HepG2 (cell line): Measurements from ENCODE around the gene LBR. TPM values are rescaled to one million over a fixed set of nuclear protein-coding genes. Genes with fewer than 3 reads are reported as not detected.
A peak's percentile ranks its signal among the peaks of the same experiment; 100 is the strongest.

Experiments used
- AGO1 ChIP-seq: fragments of 200-400 bp; formaldehyde crosslinking; IDR thresholded peaks from 2 replicates; pipeline ENCODE4 v1.6.1; 2017; ENCODE audit warnings: mild to moderate bottlenecking, low read depth, low read length, moderate library complexity; ENCODE audit not compliant: poor library complexity, severe bottlenecking
- EED ChIP-seq: sonication (generic); formaldehyde crosslinking; IDR thresholded peaks from 2 replicates; pipeline ENCODE4 v1.5.0; 2020; ENCODE audit warnings: mild to moderate bottlenecking, missing genetic modification reagents
- MEIS1 ChIP-seq: sonication (generic); formaldehyde crosslinking; IDR thresholded peaks from 2 replicates; pipeline ENCODE4 v1.9.0; 2021; ENCODE audit warnings: mild to moderate bottlenecking, missing genetic modification reagents, moderate library complexity, borderline replicate concordance
- MXI1 ChIP-seq: IDR thresholded peaks from 3 replicates; pipeline ENCODE4 v1.6.1; 2012; ENCODE audit warnings: low read depth, low read length, inconsistent platforms, borderline replicate concordance
- ZNF329 ChIP-seq: sonication (generic); formaldehyde crosslinking; IDR thresholded peaks from 2 replicates; pipeline ENCODE4 v1.9.0; 2021; ENCODE audit warnings: low read depth, mild to moderate bottlenecking, missing genetic modification reagents
- ZNF350 ChIP-seq: sonication (generic); formaldehyde crosslinking; IDR thresholded peaks from 2 replicates; pipeline ENCODE4 v1.4.0; 2020; ENCODE audit warnings: mild to moderate bottlenecking, low read depth, missing genetic modification reagents, borderline replicate concordance
- ZNF460 ChIP-seq: sonication (generic); formaldehyde crosslinking; IDR thresholded peaks from 2 replicates; pipeline ENCODE4 v1.5.1; 2020; ENCODE audit warnings: missing genetic modification reagents, mild to moderate bottlenecking, borderline replicate concordance
- ZNF607 ChIP-seq: sonication (generic); formaldehyde crosslinking; IDR thresholded peaks from 2 replicates; pipeline ENCODE4 v1.5.1; 2020; ENCODE audit warnings: missing genetic modification reagents, mild to moderate bottlenecking, borderline replicate concordance
- ZNF720 ChIP-seq: sonication (generic); formaldehyde crosslinking; IDR thresholded peaks from 2 replicates; pipeline ENCODE4 v1.4.0; 2020; ENCODE audit warnings: missing genetic modification reagents
- polyA plus RNA-seq, 8 experiments: library from polyadenylated mRNA; depleted of rRNA in 3 of 8; stranded (reverse) in 7 of 8; unstranded in 1 of 8; fragments of >200 nt; fragmentation: Illumina TruSeq in 4 of 8; extraction: Trizol in 4 of 8; gene quantifications; 2 replicates each; pipeline versions ENCODE4 v1.2.1 to v1.2.3, GENCODE V29; 2011 to 2016; ENCODE audit warnings: low read depth in 4 of 8, missing spikeins in 1 of 8, mixed read lengths in 1 of 8; ENCODE audit not compliant: insufficient read depth in 1 of 8
- total RNA-seq, 5 experiments: library from RNA; depleted of rRNA; stranded (reverse); fragments of >200 nt; fragmentation: Illumina TruSeq; extraction: Trizol; gene quantifications; 2 replicates each; pipeline ENCODE4 v1.2.3, GENCODE V29; 2016; ENCODE audit warnings: low read depth in 1 of 5
- TF ChIP-seq, protein P1 (sequence below): sonication (generic); formaldehyde crosslinking; IDR thresholded peaks from 2 replicates; pipeline ENCODE4 v1.4.0; 2020; ENCODE audit warnings: mild to moderate bottlenecking, missing genetic modification reagents
- TF ChIP-seq, protein P2 (sequence below): sonication (generic); formaldehyde crosslinking; IDR thresholded peaks from 2 replicates; pipeline ENCODE4 v1.4.0; 2020; ENCODE audit warnings: mild to moderate bottlenecking, missing genetic modification reagents
- TF ChIP-seq, protein P3 (sequence below), 2 experiments: sonication (generic) in 1 of 2; formaldehyde crosslinking in 1 of 2; IDR thresholded peaks; 2 replicates each; pipeline versions ENCODE4 v1.4.0 to v1.6.1; 2016 to 2020; ENCODE audit warnings: borderline replicate concordance in 1 of 2, low read depth in 1 of 2, mild to moderate bottlenecking in 1 of 2, missing genetic modification reagents in 1 of 2
- TF ChIP-seq, protein P4 (sequence below): sonication (generic); formaldehyde crosslinking; conservative IDR thresholded peaks from 2 replicates; pipeline ENCODE4 v1.4.0; 2020; ENCODE audit warnings: missing genetic modification reagents

The LBR gene
- total and polyA plus RNA-seq, 2 of the 13 experiments (the other 11 are each of a cell fraction or from before 2014, with no cell fraction given) = 38.9 to 76.7 TPM

DNA sequence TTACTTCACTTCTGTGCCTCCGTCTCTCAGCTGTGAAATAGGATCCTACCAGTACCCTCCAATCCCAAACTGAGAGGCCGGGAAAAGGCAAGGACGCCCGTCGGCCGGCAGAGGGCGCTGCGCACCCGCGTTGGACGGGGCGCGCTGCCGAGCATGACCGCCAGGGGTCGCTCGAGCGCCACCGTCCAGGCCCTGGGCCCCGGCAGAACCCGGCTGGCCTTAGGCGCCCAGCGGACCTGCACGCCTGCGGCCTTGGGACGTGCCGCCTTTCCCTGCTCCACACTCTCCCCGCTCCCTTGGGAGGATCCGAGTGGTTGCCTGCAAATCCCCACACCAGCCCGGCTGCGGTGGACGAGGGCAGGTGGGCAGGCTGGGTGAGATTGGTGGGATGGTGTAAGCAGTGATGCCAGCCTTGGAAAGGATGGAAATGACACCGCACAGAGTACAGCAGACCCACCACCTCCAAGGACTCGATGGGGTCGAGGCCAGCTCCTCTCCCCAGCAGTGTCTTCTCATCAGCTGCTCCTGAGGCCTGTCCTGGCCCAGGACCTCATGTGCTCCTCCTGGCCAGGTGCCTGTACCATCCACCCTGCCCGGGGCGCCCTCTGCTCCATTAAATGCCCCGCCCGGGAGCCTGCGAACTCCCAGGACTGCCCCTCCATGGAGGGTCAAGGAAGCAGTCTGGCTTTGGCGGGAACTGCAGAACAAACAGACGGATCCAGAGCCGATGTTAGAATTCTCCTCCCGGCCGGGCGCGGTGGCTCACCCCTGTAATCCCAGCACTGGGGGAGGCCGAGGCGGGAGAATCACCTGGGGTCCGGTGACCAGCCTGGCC is 47.4 kb upstream of the LBR start (continued):
- TF ChIP-seq, protein P1, sequence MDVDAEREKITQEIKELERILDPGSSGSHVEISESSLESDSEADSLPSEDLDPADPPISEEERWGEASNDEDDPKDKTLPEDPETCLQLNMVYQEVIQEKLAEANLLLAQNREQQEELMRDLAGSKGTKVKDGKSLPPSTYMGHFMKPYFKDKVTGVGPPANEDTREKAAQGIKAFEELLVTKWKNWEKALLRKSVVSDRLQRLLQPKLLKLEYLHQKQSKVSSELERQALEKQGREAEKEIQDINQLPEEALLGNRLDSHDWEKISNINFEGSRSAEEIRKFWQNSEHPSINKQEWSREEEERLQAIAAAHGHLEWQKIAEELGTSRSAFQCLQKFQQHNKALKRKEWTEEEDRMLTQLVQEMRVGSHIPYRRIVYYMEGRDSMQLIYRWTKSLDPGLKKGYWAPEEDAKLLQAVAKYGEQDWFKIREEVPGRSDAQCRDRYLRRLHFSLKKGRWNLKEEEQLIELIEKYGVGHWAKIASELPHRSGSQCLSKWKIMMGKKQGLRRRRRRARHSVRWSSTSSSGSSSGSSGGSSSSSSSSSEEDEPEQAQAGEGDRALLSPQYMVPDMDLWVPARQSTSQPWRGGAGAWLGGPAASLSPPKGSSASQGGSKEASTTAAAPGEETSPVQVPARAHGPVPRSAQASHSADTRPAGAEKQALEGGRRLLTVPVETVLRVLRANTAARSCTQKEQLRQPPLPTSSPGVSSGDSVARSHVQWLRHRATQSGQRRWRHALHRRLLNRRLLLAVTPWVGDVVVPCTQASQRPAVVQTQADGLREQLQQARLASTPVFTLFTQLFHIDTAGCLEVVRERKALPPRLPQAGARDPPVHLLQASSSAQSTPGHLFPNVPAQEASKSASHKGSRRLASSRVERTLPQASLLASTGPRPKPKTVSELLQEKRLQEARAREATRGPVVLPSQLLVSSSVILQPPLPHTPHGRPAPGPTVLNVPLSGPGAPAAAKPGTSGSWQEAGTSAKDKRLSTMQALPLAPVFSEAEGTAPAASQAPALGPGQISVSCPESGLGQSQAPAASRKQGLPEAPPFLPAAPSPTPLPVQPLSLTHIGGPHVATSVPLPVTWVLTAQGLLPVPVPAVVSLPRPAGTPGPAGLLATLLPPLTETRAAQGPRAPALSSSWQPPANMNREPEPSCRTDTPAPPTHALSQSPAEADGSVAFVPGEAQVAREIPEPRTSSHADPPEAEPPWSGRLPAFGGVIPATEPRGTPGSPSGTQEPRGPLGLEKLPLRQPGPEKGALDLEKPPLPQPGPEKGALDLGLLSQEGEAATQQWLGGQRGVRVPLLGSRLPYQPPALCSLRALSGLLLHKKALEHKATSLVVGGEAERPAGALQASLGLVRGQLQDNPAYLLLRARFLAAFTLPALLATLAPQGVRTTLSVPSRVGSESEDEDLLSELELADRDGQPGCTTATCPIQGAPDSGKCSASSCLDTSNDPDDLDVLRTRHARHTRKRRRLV = no peak
- TF ChIP-seq, protein P2, sequence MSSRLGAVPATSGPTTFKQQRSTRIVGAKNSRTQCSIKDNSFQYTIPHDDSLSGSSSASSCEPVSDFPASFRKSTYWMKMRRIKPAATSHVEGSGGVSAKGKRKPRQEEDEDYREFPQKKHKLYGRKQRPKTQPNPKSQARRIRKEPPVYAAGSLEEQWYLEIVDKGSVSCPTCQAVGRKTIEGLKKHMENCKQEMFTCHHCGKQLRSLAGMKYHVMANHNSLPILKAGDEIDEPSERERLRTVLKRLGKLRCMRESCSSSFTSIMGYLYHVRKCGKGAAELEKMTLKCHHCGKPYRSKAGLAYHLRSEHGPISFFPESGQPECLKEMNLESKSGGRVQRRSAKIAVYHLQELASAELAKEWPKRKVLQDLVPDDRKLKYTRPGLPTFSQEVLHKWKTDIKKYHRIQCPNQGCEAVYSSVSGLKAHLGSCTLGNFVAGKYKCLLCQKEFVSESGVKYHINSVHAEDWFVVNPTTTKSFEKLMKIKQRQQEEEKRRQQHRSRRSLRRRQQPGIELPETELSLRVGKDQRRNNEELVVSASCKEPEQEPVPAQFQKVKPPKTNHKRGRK = 0 out of 2 replicates have a peak, but pooled peaks have one; percentile 16
- TF ChIP-seq ZNF607 (CRISPR knock-in tag) (no peak), ZNF350 (CRISPR knock-in tag) (peak; percentile 62), ZNF460 (CRISPR knock-in tag) (no peak), ZNF329 (CRISPR knock-in tag) (0 out of 2 replicates have a peak, but pooled peaks have one; percentile 57), MEIS1 (CRISPR knock-in tag) (peak; percentile 79; the same call in 1 of the 2 replicates), MXI1 (peak; percentile 54; the same call in 1 of the 3 replicates), ZNF720 (CRISPR knock-in tag) (no peak), EED (CRISPR knock-in tag) (no peak), AGO1 (peak; percentile 52)
- TF ChIP-seq, protein P3, sequence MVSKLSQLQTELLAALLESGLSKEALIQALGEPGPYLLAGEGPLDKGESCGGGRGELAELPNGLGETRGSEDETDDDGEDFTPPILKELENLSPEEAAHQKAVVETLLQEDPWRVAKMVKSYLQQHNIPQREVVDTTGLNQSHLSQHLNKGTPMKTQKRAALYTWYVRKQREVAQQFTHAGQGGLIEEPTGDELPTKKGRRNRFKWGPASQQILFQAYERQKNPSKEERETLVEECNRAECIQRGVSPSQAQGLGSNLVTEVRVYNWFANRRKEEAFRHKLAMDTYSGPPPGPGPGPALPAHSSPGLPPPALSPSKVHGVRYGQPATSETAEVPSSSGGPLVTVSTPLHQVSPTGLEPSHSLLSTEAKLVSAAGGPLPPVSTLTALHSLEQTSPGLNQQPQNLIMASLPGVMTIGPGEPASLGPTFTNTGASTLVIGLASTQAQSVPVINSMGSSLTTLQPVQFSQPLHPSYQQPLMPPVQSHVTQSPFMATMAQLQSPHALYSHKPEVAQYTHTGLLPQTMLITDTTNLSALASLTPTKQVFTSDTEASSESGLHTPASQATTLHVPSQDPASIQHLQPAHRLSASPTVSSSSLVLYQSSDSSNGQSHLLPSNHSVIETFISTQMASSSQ (IDR thresholded peaks at IDR 0.05; ENCODE audit: low read depth) = no peak
- TF ChIP-seq, protein P3 (CRISPR knock-in tag; IDR thresholded peaks at IDR 0.05; ENCODE audit: borderline replicate concordance) = peak; percentile 58; the same call in 1 of the 2 replicates
- TF ChIP-seq, protein P4, sequence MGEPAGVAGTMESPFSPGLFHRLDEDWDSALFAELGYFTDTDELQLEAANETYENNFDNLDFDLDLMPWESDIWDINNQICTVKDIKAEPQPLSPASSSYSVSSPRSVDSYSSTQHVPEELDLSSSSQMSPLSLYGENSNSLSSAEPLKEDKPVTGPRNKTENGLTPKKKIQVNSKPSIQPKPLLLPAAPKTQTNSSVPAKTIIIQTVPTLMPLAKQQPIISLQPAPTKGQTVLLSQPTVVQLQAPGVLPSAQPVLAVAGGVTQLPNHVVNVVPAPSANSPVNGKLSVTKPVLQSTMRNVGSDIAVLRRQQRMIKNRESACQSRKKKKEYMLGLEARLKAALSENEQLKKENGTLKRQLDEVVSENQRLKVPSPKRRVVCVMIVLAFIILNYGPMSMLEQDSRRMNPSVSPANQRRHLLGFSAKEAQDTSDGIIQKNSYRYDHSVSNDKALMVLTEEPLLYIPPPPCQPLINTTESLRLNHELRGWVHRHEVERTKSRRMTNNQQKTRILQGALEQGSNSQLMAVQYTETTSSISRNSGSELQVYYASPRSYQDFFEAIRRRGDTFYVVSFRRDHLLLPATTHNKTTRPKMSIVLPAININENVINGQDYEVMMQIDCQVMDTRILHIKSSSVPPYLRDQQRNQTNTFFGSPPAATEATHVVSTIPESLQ = no peak
